ENCODE results near the gene SAMSN1. TPM values are rescaled to one million over a fixed set of nuclear protein-coding genes. Genes with fewer than 3 reads are reported as not detected.

The SAMSN1 gene
- total and polyA plus RNA-seq, 11 donors = 0.44 to 21.2 (median 1.4) TPM

DNA sequence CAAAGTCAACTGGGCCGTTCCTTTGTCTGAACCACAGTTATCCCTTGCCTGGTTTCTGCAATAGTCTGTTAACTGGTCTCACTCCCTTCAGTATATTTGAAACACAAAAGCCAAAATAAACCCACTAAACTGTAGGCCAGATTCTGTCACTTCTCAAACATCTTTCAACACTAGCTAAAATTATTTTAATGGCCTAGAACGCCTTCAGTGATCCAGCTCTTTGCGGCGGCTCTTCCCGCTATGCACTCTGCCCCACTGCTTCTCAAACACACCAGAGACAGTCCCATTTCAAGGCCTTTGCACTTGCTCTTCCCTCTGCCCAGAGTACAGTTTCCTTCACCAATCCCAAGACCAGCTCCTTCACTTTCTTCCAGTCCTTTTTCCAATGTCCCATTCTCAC is 9.2 kb downstream of the SAMSN1 start:
- Histone ChIP-seq H3K9me3 (peaks cover 0 to 5% (median 0%) of the 10 kb centered on the region in 12 donors), H3K4me1 (peaks cover 0 to 54% (median 0%) of the 10 kb centered on the region in 12 donors), H3K36me3 (no peaks in the 10 kb centered on the region), H3K27me3 (no peaks in the 10 kb centered on the region), H3K27ac (no peak overlapping the region), H3K4me3 (no peak overlapping the region)
- ATAC-seq (no peak), DNase-seq (no peak)
- intact Hi-C loops (cut with DNase I) = no loop called here
- WGBS, 4 donors = 93 to 97% (median 94%) methylated on average over 5 of the region's 5 CpGs
- TF ChIP-seq POLR2A (IDR thresholded peaks at IDR 0.05) = no peak
- TF ChIP-seq, protein P1, sequence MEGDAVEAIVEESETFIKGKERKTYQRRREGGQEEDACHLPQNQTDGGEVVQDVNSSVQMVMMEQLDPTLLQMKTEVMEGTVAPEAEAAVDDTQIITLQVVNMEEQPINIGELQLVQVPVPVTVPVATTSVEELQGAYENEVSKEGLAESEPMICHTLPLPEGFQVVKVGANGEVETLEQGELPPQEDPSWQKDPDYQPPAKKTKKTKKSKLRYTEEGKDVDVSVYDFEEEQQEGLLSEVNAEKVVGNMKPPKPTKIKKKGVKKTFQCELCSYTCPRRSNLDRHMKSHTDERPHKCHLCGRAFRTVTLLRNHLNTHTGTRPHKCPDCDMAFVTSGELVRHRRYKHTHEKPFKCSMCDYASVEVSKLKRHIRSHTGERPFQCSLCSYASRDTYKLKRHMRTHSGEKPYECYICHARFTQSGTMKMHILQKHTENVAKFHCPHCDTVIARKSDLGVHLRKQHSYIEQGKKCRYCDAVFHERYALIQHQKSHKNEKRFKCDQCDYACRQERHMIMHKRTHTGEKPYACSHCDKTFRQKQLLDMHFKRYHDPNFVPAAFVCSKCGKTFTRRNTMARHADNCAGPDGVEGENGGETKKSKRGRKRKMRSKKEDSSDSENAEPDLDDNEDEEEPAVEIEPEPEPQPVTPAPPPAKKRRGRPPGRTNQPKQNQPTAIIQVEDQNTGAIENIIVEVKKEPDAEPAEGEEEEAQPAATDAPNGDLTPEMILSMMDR (IDR thresholded peaks at IDR 0.05) = no peak

DNA sequence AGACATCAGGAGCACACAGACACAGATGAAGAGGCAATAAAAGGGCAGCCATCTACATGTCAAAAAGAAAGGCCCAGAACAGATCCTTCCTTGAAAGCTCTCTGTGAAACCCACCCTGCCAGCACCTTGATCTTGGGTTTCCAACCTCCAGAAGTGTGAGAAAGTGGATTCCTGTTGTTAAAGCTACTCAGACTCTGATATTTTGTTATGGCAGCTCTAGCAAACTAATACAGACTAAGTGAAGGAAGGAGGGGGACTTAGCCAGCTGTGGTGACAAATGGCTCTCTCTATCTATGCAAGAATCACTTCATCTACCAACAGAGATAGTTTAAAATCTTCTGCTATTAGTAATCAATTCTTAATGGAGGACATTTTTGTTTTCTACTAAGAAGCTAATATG is 10.4 kb downstream of the SAMSN1 start:
- intact Hi-C loops (cut with DNase I) = no loop called here
- ATAC-seq (no peak), DNase-seq (no peak)
- Histone ChIP-seq H3K9me3 (peaks cover 0 to 5% (median 0%) of the 10 kb centered on the region in 12 donors), H3K27me3 (no peaks in the 10 kb centered on the region), H3K36me3 (no peaks in the 10 kb centered on the region), H3K4me3 (no peak overlapping the region), H3K27ac (peak overlapping the region in 1 of 12 donors; percentile 62), H3K4me1 (peaks cover 0 to 62% (median 0%) of the 10 kb centered on the region in 12 donors)
- TF ChIP-seq, protein P1 (IDR thresholded peaks at IDR 0.05) = no peak
- TF ChIP-seq POLR2A (IDR thresholded peaks at IDR 0.05) = no peak

DNA sequence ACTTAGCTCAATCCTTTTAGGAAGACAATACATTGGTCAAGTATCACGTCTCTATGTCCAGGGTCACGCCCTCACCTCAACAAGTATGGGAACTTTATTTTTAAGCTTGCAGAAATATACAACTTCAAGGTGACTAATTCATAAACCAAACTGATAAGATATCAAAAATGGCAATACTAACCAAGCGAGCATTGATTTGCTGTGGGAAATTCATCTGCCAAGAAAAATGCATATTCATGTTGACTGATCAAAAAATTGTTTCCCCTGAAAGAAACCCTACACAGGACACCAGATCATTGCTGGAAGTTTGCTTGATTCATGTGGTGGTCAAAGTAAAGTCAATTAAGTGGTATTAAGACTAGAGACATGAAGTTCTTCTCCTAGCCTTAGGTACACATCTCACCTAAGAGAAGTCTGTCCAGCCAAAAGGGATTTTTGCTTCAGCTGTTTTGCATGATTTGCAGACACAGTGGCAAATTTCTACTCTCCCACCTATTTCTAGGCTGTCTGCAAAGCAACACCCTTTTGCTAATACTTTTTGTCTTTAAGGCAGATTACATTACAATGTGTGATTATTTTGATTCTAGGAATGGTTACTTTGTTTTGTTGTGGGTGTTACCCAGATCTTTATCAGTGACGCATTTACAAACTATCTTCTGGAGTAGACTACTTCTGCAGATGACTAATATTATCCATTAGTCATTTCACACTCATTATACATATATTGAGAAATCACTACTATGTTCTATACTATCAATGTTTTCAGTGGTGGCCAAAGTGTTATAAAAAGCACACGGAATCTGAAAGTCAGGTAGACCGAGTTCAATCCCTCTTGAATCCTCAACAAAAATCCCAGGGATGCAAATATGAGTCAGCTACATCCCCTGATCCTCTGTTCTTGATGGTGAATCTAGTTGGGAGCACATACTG is 12.4 kb downstream of the SAMSN1 start:
- no peaks in the 10 kb centered on the region for H3K27me3 ChIP-seq
- H3K9me3 ChIP-seq = peaks cover 0 to 5% (median 0%) of the 10 kb centered on the region in 12 donors
- intact Hi-C loops (cut with DNase I) = no loop called here
- ATAC-seq (peak in 1 of 4 donors; percentile 11), DNase-seq (no peak)
- H3K4me1 ChIP-seq = peaks cover 0 to 63% (median 0%) of the 10 kb centered on the region in 12 donors
- WGBS, 4 donors = 78 to 81% (median 79%) methylated on average over 6 of the region's 6 CpGs
- H3K36me3 ChIP-seq = no peaks in the 10 kb centered on the region
- peak overlapping the region in 1 of 12 donors; percentile 62 for H3K27ac ChIP-seq
- peak overlapping the region in 1 of 12 donors; percentile 27 for H3K4me3 ChIP-seq
- TF ChIP-seq, protein P1 (IDR thresholded peaks at IDR 0.05) = no peak
- no peak for TF ChIP-seq POLR2A (IDR thresholded peaks at IDR 0.05)

DNA sequence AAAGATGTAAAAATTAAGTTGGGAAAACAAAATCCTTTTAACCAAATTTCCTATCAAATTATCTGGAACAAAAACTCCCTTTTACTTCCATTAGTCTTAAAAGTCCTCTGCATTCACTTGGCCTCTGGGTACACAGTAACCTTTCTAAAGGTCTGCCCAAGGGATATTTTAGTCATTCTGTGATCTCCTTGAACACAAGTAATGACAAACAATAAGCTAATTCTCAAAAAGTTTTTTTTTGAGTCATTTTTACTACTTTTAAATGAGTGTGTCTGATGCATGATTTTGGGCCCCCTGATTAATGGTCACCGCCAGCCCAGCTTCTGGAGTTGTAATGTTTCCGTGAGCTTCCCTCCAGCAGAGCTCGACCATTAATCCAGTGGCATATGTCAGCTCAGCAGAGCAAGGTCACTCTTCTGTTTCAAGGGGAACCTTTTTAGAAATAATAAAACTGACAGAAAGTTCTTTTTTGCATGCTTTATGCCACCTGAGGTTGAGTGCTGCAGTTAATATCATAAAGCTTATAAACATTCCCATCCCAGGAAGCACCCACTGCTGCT is 14.3 kb downstream of the SAMSN1 start:
- Histone ChIP-seq H3K9me3 (peaks cover 0 to 5% (median 0%) of the 10 kb centered on the region in 12 donors), H3K27ac (peak overlapping the region in 1 of 12 donors; percentile 50), H3K4me3 (no peak overlapping the region), H3K36me3 (no peaks in the 10 kb centered on the region), H3K27me3 (no peaks in the 10 kb centered on the region), H3K4me1 (peaks cover 0 to 66% (median 0%) of the 10 kb centered on the region in 12 donors)
- TF ChIP-seq POLR2A (IDR thresholded peaks at IDR 0.05) = no peak
- TF ChIP-seq, protein P1 (IDR thresholded peaks at IDR 0.05) = no peak
- no peak for DNase-seq
- no peak for ATAC-seq
- WGBS, 4 donors = 75 to 86% (median 83%) methylated on average over 3 of the region's 3 CpGs
- intact Hi-C loops (cut with DNase I) = no loop called here

Measured in heart left ventricle (tissue), 16 donors.